Left kidney (tissue), 2 donors: Measurements from ENCODE around the gene IL1R2. TPM values are rescaled to one million over a fixed set of nuclear protein-coding genes. Genes with fewer than 3 reads are reported as not detected.

ENCODE experiments used
- DNase-seq: peaks from one replicate; pipeline ENCODE4 v3.0.0-alpha.2; 2013
- polyA plus RNA-seq: library from polyadenylated mRNA; unstranded; fragments of 120-200 nt; gene quantifications from one replicate; pipeline ENCODE4 v1.2.1, GENCODE V29; 2013; ENCODE audit not compliant: insufficient read length

The IL1R2 gene
- polyA plus RNA-seq, 1 donor: 0.47 TPM

DNA sequence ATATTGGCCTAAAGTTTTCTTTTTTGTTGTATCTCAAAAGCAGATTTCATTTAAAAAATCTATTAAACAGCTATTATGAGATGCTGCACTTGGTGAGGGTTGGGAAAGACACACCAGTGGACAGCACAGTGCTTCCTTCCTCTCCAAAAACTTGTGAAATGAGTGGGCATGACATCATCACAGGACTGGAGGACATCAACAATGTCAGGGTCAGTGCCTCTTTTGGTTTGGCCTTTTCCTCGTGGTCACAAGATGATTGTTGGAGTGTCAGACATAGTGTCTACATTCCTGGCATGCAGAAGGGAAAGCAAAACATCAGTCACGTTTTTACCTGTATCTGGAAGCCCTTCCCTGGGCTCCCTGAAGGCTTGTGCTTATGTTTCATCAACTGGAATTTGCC is 49.6 kb downstream of the IL1R2 start:
- no peak for DNase-seq

DNA sequence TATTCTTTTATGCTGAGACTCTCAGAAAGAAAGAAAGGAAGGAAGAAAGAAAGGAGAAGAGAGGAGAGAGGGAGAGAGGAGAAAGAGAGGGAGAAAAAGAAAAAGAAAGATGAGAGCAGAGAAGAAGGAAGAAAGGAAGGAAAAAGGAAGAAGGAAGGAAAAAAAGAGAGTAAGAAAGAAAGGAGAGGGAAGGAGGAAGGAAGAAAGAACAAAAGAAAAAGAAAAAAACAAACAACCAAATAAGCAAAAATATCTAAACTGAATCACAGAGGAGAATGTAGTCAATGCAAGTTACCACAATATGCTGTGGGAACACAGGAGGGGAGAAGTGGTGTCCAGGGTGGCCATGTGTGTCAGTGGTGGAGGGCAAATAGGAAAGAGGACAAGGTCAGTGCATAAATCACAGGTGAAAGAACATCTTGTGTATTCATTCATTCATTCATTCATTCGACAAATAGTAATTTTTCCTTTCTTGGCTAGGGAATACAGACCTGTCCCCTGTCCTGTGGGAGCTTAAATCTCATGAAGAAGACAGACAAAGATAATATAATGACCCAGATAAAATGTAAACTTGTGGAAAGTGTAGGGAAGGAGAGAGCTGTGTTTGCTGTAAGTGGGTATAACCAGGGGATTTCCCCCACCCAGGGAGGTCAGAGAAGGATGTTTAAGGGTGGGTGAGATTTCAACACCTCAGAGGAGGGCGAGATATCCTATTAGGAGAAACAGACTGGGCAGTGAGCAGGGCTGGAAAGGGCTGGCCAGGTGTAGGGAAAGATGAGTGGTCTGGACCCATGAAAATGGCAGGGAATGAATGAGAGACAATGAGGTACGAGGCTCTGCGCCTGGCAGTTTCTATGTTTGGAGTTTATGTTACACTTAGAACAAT is 50.7 kb downstream of the IL1R2 start:
- DNase-seq: no peak

DNA sequence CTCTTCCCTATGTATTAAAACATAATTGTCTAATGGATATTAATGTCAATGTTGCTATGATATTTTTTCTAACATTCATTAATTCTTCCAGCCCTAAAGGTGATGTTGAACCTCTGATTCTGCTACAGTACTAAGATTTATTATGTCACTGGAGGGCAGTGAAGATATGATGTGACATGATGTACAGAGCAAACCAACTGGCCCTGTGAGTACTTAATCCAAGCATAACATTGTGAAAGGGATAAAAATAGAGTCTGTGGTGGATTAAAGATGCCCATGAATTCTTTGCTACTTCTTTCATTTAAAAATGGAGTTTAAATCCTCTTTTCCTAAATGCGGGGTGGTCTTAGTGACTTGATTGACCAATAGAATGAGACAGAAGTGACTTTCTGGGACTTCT is 51.8 kb downstream of the IL1R2 start:
- DNase-seq: no peak

DNA sequence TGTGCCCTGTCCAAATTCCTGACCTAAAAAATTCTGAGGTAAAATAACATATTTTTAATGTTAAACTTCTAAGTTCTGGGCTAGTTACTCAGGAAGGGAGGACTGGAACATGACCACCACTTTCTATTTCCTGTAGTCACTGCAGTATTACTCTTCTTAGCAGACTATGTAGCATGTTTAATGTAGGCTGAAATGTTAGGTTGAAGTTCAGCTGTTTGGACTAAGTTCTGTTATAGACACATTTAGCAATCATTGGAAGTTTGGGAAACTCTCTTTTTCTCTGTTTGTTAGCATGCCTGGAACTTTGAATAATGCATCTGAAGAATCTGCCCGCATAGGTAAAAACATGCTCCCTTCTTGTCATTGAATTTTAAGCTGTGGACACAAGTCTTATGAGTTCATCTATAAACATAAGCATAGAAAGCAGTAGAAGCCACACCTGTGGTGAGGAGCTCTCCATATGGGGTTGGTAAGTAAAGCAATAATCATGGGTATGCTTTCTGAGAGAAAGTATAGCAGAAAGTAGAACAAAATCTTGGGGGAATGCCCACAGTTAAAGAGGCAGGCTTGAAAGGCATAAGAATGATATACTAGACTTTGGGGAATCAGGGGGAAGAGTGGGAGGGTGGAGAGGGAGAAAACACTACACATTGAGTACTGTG is 52.6 kb downstream of the IL1R2 start:
- DNase-seq: no peak

DNA sequence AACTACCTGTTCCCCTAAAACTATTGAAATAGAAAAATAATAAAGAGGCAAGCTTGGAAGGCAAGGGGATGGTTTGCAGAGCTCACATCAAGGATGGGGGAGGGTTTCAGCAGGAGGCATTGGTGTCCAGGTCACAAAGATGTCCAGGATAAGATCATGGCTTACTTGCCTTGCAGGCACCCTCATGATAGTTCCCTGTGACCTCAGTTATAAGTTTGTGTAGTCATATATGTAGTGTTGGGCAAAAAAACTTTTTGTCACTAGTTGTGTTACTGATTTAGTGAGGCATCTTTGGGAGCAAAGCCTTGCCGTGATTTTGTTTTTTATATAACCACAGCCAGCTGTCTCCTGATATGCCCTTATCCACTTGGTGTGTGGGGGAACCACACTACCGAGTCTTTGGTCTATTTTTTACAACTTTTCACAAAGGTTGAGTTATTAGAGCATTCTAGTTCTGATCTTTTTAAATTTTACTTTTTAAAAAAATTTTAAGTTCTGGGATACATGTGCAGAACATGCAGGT is 53.3 kb downstream of the IL1R2 start:
- DNase-seq: no peak

DNA sequence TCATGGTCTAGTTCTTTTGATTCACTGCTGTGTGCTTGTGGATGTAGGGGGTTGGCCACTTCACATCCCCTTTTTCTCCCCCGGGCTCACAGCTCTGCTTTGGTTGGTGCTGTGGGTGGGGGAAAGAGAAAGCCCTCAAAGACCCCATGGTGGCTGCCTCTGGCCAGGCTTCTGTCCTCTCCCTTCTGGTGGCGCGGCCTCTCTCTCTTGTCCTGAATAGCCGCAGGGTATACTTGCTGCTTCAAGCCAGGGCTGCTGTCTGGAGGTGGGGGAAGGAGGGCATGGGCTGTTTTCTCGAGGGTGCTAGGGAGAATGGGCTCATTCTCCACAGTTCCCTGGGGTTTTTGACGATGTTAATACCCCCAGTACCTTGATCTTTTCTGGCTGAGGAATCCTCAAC is 53.9 kb downstream of the IL1R2 start:
- no peak for DNase-seq

DNA sequence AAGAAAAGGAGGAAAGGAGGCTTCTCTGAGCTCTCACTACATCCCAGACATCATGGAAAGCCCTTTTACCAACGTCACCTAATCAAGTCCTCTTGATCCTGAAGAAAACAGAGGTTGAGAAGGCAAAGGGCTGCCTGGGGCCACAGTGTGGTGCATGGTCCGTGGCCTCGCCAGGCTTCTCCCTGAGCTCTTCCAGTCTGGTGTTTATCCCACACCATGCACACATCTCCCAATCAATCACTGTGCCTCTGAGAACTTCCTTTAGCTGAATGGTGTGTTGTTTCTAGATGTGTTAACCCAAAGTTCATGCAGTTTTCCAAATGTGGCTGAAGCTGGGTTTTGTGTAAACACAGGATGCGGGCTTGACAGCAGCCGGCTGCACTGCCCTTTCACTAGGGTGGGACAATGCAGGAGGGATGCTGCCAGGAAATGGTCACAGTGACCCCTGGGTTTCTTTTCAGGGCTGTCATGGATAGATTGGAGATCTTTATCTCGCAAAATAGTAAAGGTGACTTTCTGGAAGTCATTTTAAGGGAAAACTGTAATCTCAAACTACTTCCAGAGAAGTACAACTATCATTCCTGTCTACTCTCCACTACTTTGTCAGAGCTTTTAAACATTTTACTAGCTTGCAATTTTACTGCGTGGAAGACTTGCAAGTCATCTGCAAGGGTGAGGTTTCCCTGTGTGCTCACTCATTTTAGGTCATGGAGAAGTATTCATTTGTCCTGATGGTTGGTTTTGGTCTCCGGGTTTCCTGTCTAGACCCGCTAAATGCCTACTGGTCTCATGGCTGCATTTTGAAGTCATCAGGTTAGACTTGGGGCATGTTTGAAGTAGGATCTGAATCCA is 54.6 kb downstream of the IL1R2 start:
- DNase-seq: no peak

DNA sequence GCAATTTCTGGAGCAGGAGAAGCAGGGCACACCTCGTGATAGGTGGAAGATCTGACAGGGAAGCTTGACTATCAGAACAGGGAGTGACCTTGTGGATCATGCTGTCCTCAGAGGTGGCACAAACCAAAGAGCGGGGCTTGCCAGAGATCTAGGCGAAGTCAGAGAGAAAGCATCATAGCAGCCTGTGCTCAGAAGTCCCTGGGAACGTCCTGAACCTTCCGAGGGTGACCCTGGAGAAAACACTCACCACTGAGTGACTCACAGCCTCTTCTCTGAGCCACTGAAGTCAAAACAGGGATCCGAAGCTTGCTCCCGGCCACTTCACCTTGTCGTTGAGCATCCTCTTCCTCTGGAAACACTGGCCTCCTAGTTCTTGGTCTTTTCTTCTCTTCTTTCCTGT is 56.7 kb downstream of the IL1R2 start:
- no peak for DNase-seq

DNA sequence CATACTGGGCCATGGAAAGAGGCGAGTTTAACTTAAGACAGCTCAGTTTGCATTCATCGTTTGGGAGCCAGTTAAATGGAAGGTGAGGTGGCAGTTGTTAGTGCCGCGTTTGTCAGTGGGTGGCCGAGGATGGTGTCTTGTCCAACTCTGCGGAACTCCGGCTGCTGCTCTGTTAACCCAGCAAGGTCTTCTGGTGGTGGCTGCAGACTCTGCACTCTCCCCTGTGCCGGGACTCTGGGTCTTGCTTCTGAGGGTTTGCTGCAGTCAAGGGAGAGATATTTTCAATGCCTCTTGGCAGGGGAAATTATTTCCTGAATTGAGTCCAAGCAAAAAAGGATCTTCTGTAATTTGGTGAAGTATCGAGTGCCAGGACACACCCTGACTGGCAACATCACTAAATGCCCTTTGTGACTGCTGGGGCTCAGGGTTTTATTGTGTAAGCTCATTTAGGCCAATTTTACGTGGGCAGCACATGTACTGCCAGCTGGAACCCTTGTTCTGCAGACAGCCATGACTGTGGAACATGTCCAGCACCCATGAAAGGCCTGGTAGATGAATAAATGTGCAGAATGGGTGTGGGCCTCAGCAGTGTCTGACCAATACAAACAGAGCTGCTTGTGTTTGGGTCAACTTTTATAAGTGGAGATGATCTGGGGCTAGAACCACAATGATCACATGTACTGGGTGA is 58.1 kb downstream of the IL1R2 start:
- no peak for DNase-seq

DNA sequence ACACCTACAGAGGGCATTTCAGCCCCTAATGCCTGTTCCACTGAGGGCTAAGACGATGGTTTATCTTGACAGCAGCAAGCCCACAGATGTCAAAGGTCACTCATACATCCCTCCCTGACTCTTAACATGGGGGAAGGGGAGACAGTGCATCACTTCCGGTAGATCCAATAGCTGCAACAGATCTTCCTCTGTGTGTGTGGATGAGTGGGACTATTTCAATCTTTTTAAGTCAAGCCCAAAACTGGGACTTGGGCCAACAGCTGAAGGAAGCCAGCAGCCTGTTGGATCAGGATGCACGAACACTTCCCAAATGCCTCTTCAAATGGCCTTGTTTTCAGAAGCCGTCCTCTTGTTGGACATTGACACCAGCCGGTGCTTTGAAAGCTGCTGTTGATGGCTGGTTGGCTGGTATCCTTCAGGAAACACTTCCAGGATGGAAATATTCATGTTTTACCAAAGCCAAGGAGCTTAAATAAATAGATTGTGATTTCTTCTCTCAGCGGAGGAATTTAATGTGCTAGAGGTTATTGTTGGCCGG is 59.2 kb downstream of the IL1R2 start:
- DNase-seq: no peak

DNA sequence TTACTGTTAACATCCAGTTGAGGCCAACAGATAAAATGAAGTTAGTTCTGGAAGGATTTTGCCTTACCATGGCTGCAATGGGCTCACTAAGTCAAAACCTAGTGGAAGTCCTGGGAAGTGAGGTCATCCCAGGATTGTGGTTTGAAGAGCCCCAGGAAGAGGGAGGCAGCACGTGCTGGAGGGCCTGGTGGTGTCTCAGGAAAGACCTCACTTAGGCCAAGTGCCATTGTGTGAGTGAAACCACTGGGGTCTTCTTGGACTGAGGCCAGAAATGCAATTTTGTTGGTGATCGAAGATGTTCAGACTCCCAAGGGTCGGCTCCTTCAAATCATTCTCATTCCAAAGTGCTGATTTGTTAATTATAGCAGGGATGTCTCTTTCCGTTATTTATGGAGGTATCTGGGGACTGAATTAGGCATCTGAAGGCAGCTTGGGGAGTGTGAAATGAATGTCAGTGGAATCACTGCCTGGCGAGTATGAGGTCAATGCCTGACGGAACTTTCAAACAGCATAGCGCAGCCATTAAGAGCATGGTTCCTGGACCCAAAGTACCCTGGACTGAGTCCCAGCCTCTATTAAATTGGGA is 60.0 kb downstream of the IL1R2 start:
- DNase-seq: no peak

DNA sequence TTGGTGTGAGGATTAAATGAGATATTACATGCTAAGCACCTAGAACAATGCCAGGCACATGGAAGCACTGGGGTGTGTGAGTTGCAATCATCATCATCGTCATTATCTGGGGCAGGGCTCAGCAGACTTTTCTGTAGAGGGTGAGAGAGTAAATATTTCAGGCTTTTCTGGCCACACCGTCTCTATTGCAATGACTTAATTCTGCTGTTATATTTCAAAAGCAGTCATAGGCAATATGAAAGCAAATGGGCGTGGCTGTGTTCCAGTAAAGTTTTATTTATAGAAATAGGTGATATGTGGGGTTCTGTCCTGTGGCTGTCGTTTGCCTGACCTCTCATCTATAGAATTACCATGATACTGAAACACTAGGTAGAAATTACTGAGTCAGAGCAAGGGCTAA is 60.6 kb downstream of the IL1R2 start:
- DNase-seq: no peak

DNA sequence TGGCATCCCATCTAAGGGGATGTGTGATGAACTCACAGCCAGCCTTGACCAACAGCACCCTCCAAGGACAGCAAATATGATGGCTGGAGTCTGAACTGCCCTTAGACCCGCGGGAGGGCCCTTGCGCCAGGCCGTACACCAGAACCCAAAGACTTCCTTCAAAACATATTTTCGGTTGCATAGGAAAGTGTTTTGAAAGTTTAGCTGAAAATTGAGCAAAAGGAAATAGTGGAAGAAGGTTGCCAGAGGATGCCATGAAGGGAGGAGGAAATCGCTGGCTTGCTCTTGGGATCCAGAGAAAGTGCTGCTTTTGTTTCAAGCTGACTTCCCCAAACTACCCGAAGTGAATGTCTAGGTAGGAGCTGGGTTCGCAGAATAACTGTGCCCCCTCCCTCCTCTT is 61.3 kb downstream of the IL1R2 start:
- no peak for DNase-seq

DNA sequence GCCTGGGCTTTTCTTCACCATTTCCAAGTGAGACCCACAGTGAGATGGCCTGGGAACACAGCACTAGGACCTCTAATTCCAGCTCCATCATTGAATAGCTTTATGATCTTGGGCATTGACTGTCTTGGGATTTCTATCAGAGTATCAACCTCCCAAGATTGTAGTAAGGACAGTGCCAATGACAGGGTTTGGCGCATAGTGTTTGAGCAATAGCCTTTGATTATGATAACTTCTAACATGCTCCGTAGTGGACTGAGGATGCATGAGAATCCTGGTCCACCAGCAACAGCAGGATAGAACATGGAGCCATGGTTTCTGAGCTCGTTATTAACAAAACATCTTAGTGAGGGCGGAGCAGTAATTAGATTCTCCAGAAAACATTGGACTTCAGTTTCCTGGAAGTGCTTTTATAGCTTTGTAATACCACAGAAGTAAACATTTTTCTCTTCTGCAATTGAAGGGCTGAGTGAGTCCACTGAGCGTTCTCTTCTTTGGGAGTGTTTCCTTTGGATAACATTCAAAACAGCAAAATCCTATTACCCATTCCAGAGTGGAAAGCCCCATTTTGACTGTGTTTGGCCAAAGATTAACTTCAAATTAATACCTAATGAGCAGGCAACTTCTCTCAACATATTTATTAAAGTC is 63.7 kb downstream of the IL1R2 start:
- no peak for DNase-seq

DNA sequence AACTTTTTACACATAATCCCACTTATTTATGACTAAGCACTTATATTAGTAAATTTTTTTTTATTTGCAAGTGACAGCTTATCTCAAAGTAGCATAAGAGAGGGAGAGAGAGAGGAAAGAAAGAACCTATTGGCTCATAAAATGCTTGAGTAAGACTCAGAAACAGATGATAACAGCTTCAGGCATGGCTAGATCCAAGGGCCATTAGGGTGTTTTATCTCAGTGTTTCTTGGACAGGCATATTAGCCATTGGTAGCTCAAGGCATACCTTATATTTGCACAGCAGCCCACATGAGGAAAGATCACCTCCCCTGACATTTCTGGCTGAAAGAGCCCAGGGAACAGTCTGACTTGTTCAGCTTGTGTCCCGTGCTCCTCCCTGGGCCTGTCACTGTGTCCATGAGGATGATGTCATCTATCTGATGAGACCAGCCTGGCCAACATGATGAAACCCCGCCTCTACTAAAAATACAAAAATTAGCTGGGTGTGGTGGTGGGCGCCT is 64.4 kb downstream of the IL1R2 start:
- DNase-seq: no peak

DNA sequence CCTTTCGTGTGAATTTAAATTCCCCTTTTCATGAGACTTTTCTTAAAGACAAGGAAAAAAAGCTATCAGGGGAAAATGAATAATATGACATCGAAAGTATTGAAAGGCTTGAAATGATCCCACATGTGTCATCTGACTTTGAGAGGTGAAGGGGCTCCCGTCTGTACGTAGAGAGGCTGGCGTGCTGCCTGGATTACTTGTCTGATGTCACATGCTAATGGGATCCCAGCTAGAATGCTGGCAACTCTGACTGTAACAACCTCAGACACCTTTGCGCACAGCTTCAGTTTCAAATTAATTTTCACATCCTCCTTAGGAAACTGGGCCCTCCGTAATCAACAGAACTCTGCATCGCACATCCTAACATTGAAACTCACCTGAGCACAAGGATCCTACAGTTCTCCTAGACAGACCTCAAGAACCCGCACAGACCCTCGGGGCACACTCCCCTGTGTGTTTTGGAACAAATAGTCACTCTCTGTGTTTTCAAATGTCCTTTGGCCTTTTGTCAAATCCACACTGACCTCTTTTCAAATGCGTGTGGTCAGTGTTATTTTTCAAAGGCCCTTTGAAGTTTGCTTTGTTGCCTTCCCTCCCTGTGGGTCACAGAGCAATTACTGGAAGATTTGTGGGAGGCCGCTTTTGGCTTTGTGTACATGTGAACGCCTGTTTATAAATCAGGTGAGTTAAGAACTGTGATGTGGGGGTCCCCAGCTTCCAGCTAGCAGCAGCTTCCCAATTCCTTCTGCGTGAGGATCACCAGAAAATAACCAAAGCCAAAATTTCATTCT is 65.9 kb downstream of the IL1R2 start:
- DNase-seq: no peak

DNA sequence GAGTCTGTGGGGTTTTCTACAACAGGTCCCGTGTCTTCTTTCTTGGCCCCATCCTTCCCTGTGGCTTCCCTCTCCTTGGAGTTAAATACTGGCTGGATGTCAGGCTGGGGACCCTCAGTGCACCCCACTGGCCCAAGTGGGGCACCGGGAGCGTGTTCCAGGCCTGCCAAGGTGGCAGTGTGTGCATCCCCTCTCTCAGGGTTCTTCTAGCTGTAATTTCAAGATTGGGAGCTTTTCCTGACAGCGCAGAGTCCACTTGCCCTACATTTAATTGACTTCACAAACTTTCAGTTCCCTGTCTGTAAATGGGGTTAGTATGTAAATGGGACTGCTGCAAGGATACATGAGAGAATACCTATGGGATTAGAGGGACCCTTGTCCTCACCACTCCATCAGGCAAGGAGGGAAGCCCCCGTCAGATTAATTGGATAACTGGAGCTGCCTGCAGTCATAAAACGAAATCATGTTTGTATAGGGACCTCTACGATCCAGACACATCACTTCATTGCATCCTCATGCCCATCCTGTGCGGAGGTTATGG is 66.6 kb downstream of the IL1R2 start:
- no peak for DNase-seq

DNA sequence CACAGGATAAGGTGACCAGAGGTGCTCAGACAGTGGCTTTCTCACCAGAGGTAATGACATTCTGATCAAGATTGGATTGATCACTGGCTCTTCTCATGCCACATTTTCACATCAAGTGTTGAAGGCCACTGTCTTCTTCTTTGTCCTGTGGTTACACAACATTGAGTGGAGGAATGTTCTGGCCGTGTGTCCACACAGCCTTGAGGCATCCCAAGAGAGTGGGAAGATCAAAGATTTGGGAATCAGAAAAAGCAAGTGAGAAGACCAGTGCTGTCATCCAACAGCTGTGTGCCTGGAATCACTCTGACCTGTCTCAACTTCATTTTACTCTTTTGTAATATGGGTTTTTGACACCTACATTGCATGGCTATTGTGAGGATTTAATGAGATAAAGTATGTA is 67.4 kb downstream of the IL1R2 start:
- DNase-seq: no peak

DNA sequence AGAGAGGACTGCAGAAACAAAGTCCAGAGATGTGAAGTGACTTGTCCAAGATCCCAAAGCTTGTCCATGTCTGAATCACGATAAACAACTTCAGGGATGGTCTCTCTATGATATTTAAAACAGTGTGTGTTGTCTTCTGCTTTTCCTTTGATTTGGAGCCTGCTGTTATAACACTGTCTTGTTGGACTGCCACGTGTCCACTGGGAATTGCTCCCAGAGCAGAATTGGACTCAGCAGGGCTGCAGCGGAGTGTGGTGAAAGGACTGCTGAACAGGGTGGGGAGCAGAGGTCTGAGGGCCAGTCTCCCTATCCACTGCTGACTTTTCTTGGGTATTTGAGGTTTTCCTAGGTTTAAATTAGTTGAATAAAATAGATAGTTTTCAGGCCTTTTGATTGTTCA is 68.3 kb downstream of the IL1R2 start:
- no peak for DNase-seq
